Renal cortex interstitium (tissue), 11 donors: ENCODE measurements around the gene NOS1AP. TPM values are rescaled to one million over a fixed set of nuclear protein-coding genes. Genes with fewer than 3 reads are reported as not detected.

ENCODE experiments used
- DNase-seq, 11 donors: peaks; one replicate each; pipeline ENCODE4 v3.0.0-alpha.2; 2013; ENCODE audit warnings: low read depth in 9 of 11, low spot score in 4 of 11; ENCODE audit errors: extremely low read depth in 1 of 11
- polyA plus RNA-seq, 3 donors: library from polyadenylated mRNA; unstranded; fragments of 120-200 nt; gene quantifications; one replicate each; pipeline ENCODE4 v1.2.1, GENCODE V29; 2013; ENCODE audit not compliant: insufficient read length in 3 of 3

NOS1AP gene
- polyA plus RNA-seq, 3 donors, result 9.6 to 18.0 (median 10.4) TPM

- no peak for DNase-seq
Observed at GRCh38 chr1:162177126-162177525, 107.6 kb downstream of the NOS1AP start.

GRCh38 chr1:162178432-162178831 lies 108.9 kb downstream of the NOS1AP start:
- DNase-seq, result no peak

GRCh38 chr1:162179121-162179520 lies 109.6 kb downstream of the NOS1AP start:
- no peak for DNase-seq

- DNase-seq, result no peak
Observed at GRCh38 chr1:162180813-162181212, 111.3 kb downstream of the NOS1AP start.

- DNase-seq, result no peak
Observed at GRCh38 chr1:162182090-162182489, 112.6 kb downstream of the NOS1AP start.

GRCh38 chr1:162185314-162186025 lies 116.0 kb downstream of the NOS1AP start:
- DNase-seq, result no peak

GRCh38 chr1:162186026-162186374 lies 116.5 kb downstream of the NOS1AP start:
- DNase-seq, result no peak

GRCh38 chr1:162186406-162186805 lies 116.9 kb downstream of the NOS1AP start:
- no peak for DNase-seq

GRCh38 chr1:162187687-162188276 lies 118.3 kb downstream of the NOS1AP start:
- no peak for DNase-seq

GRCh38 chr1:162189345-162189744 lies 119.9 kb downstream of the NOS1AP start:
- no peak for DNase-seq

GRCh38 chr1:162191396-162192305 lies 122.2 kb downstream of the NOS1AP start:
- no peak for DNase-seq

GRCh38 chr1:162192306-162192678 lies 122.8 kb downstream of the NOS1AP start:
- DNase-seq, result no peak

GRCh38 chr1:162192763-162193162 lies 123.3 kb downstream of the NOS1AP start:
- DNase-seq, result no peak

GRCh38 chr1:162193221-162193620 lies 123.7 kb downstream of the NOS1AP start:
- no peak for DNase-seq

GRCh38 chr1:162193815-162194214 lies 124.3 kb downstream of the NOS1AP start:
- DNase-seq, result peak in 1 of 11 donors; percentile 47

- DNase-seq, result no peak
Observed at GRCh38 chr1:162195567-162195966, 126.1 kb downstream of the NOS1AP start.

- no peak for DNase-seq
Observed at GRCh38 chr1:162196387-162196786, 126.9 kb downstream of the NOS1AP start.

GRCh38 chr1:162197041-162197531 lies 127.6 kb downstream of the NOS1AP start:
- peak in 1 of 11 donors; percentile 50 for DNase-seq

- no peak for DNase-seq
Observed at GRCh38 chr1:162197615-162198421, 128.3 kb downstream of the NOS1AP start.
